Stimulated activated CD8-positive, alpha-beta memory T cell treated with anti-CD3 and anti-CD28 coated beads, Interleukin-12 subunit alpha, Interleukin-12 subunit beta, amount 100 ng/mL, for 24 hours (primary cell): Measurements from ENCODE around the gene POTEM.
"Not testable (repeated sequence)": the region's sequence is repeated elsewhere in the genome, so short reads cannot be mapped to it uniquely, and the experiment has no call there.

ENCODE experiments used
- DNase-seq: peaks from one replicate; pipeline ENCODE4 v3.0.0-alpha.2; 2020; ENCODE audit errors: extremely low read depth

The POTEM gene

GRCh38 chr14:18967134-18967533 is at the start of gene POTEM:
POTEM (plus strand) TSS chr14:18967434; CDS start chr14:18967486, 52 bp downstream.
- not testable (repeated sequence) for DNase-seq

GRCh38 chr14:18918345-18918744 is 48.9 kb upstream of the POTEM start:
- DNase-seq, result not testable (repeated sequence)

GRCh38 chr14:18920052-18920451 is 47.2 kb upstream of the POTEM start:
- not testable (repeated sequence) for DNase-seq

GRCh38 chr14:18921055-18921701 is 46.1 kb upstream of the POTEM start:
- not testable (repeated sequence) for DNase-seq

GRCh38 chr14:18936848-18937247 is 30.4 kb upstream of the POTEM start:
- DNase-seq, result not testable (repeated sequence)

GRCh38 chr14:18938733-18939132 is 28.5 kb upstream of the POTEM start:
- DNase-seq, result not testable (repeated sequence)

GRCh38 chr14:18949939-18950338 is 17.3 kb upstream of the POTEM start:
- not testable (repeated sequence) for DNase-seq

- not testable (repeated sequence) for DNase-seq
Measured at GRCh38 chr14:18953085-18953484, 14.1 kb upstream of the POTEM start.

GRCh38 chr14:18955816-18956215 is 11.4 kb upstream of the POTEM start:
- DNase-seq, result not testable (repeated sequence)

- not testable (repeated sequence) for DNase-seq
Measured at GRCh38 chr14:18961576-18961975, 5.7 kb upstream of the POTEM start.

- not testable (repeated sequence) for DNase-seq
Measured at GRCh38 chr14:18962143-18962542, 5.1 kb upstream of the POTEM start.

- not testable (repeated sequence) for DNase-seq
Measured at GRCh38 chr14:18963276-18963675, 4.0 kb upstream of the POTEM start.

- DNase-seq, result not testable (repeated sequence)
Measured at GRCh38 chr14:18964878-18965277, 2.4 kb upstream of the POTEM start.

- DNase-seq, result not testable (repeated sequence)
Measured at GRCh38 chr14:19002566-19002965, 35.3 kb downstream of the POTEM start.

GRCh38 chr14:19006490-19006889 is 39.3 kb downstream of the POTEM start:
- not testable (repeated sequence) for DNase-seq

- not testable (repeated sequence) for DNase-seq
Measured at GRCh38 chr14:19007678-19008077, 40.4 kb downstream of the POTEM start.

- not testable (repeated sequence) for DNase-seq
Measured at GRCh38 chr14:19011029-19011428, 43.8 kb downstream of the POTEM start.

- not testable (repeated sequence) for DNase-seq
Measured at GRCh38 chr14:19011703-19012102, 44.5 kb downstream of the POTEM start.

- DNase-seq, result not testable (repeated sequence)
Measured at GRCh38 chr14:19015185-19015584, 48.0 kb downstream of the POTEM start.

GRCh38 chr14:19025080-19025589 is 57.9 kb downstream of the POTEM start:
- not testable (repeated sequence) for DNase-seq

GRCh38 chr14:19026649-19027351 is 59.6 kb downstream of the POTEM start:
- not testable (repeated sequence) for DNase-seq

- DNase-seq, result not testable (repeated sequence)
Measured at GRCh38 chr14:19027895-19028294, 60.7 kb downstream of the POTEM start.
